ENCODE data around the gene PLD5. TPM values are rescaled to one million over a fixed set of nuclear protein-coding genes. Genes with fewer than 3 reads are reported as not detected.
A peak's percentile ranks its signal among the peaks of the same experiment; 100 is the strongest.

PLD5 gene
- total RNA-seq, 1 experiment from 2014 or later, result 9.2 TPM

GRCh38 chr1:242530761-242531160 lies 6.3 kb upstream of the PLD5 start:
- Histone ChIP-seq H3K36me3 (ENCODE audit: insufficient read depth, low read length, poor library complexity, severe bottlenecking) (no peaks in the 10 kb centered on the region), H3K9me3 (ENCODE audit: low read depth, low read length, poor library complexity, severe bottlenecking) (no peaks in the 10 kb centered on the region), H3K4me3 (ENCODE audit: low read depth, low read length, poor library complexity, severe bottlenecking) (no peak overlapping the region), H3K4me1 (ENCODE audit: insufficient read depth, low read length, poor library complexity, severe bottlenecking) (no peaks in the 10 kb centered on the region), H3K27ac (ENCODE audit: low read depth, low read length, poor library complexity, severe bottlenecking) (no peak overlapping the region), H3K27me3 (replicated peaks; ENCODE audit: insufficient read depth, low read depth, low read length, poor library complexity) (no peaks in the 10 kb centered on the region)
- DNase-seq (ENCODE audit: low spot score), result no peak
- TF ChIP-seq CTCF (conservative IDR thresholded peaks at IDR 0.05; ENCODE audit: low read depth, low read length) (no peak), EZH2 (IDR thresholded peaks at IDR 0.05; ENCODE audit: borderline replicate concordance, low read depth, low read length, poor library complexity, severe bottlenecking) (no peak)
- ChIA-PET POLR2A (ENCODE audit: low non-redundant PET) (no interaction called here), CTCF (no interaction called here)
- intact Hi-C loops (cut with micrococcal nuclease; ENCODE audit: unreplicated experiment), result no loop called here
- no TSS peak for BruUV-seq (replicated peaks)

- TF ChIP-seq EZH2 (IDR thresholded peaks at IDR 0.05; ENCODE audit: borderline replicate concordance, low read depth, low read length, poor library complexity, severe bottlenecking) (no peak), CTCF (conservative IDR thresholded peaks at IDR 0.05; ENCODE audit: low read depth, low read length) (no peak)
- ChIA-PET POLR2A (ENCODE audit: low non-redundant PET) (no interaction called here), CTCF (no interaction called here)
- intact Hi-C loops (cut with micrococcal nuclease; ENCODE audit: unreplicated experiment), result no loop called here
- no peaks in the 10 kb centered on the region for H3K27me3 ChIP-seq (replicated peaks; ENCODE audit: insufficient read depth, low read depth, low read length, poor library complexity)
- DNase-seq (ENCODE audit: low spot score), result no peak
- H3K36me3 ChIP-seq (ENCODE audit: insufficient read depth, low read length, poor library complexity, severe bottlenecking), result no peaks in the 10 kb centered on the region
- peak overlapping the region; percentile 58 for H3K4me3 ChIP-seq (ENCODE audit: low read depth, low read length, poor library complexity, severe bottlenecking)
- no TSS peak for BruUV-seq (replicated peaks)
- no peak overlapping the region for H3K27ac ChIP-seq (ENCODE audit: low read depth, low read length, poor library complexity, severe bottlenecking)
- no peaks in the 10 kb centered on the region for H3K9me3 ChIP-seq (ENCODE audit: low read depth, low read length, poor library complexity, severe bottlenecking)
- no peaks in the 10 kb centered on the region for H3K4me1 ChIP-seq (ENCODE audit: insufficient read depth, low read length, poor library complexity, severe bottlenecking)
These were observed 1.3 kb upstream of the PLD5 start for GRCh38 chr1:242525769-242526168.

DNA sequence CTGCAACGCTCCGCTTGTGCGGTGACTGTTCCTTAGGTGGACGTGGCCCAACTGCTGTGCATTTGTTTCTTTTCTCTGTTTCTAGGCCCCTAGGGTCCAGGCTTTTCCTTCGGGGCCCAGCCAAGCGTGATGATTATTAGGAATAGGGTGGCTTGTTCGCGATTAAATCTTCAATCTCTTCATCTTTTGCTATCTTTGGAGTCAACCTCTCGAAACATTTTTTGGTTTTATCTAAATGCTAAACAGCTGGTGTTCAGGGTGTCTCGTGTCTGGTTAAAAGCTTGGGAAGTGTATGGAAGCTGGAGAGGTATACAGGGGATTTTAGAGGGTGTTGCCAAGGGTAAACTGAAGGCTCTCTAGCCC lies 844 bp upstream of the PLD5 start:
- TF ChIP-seq EZH2 (IDR thresholded peaks at IDR 0.05; ENCODE audit: borderline replicate concordance, low read depth, low read length, poor library complexity, severe bottlenecking) (no peak), CTCF (conservative IDR thresholded peaks at IDR 0.05; ENCODE audit: low read depth, low read length) (no peak)
- Histone ChIP-seq H3K4me1 (ENCODE audit: insufficient read depth, low read length, poor library complexity, severe bottlenecking) (no peaks in the 10 kb centered on the region), H3K36me3 (ENCODE audit: insufficient read depth, low read length, poor library complexity, severe bottlenecking) (no peaks in the 10 kb centered on the region), H3K4me3 (ENCODE audit: low read depth, low read length, poor library complexity, severe bottlenecking) (peak overlapping the region; percentile 58), H3K27ac (ENCODE audit: low read depth, low read length, poor library complexity, severe bottlenecking) (no peak overlapping the region), H3K27me3 (replicated peaks; ENCODE audit: insufficient read depth, low read depth, low read length, poor library complexity) (no peaks in the 10 kb centered on the region), H3K9me3 (ENCODE audit: low read depth, low read length, poor library complexity, severe bottlenecking) (no peaks in the 10 kb centered on the region)
- no peak for DNase-seq (ENCODE audit: low spot score)
- ChIA-PET CTCF (no interaction called here), POLR2A (ENCODE audit: low non-redundant PET) (no interaction called here)
- intact Hi-C loops (cut with micrococcal nuclease; ENCODE audit: unreplicated experiment), result no loop called here
- no TSS peak for BruUV-seq (replicated peaks)
